Astrocyte of the cerebellum (primary cell): ENCODE results near the gene COL8A2.
A peak's percentile ranks its signal among the peaks of the same experiment; 100 is the strongest.

Experiments used
- DNase-seq: peaks from one replicate; pipeline ENCODE4 v3.0.0-alpha.2; 2011; ENCODE audit warnings: low read depth
- H3K4me3 ChIP-seq: 2 replicates; pipeline ENCODE4 v1.5.1; 2011; ENCODE audit warnings: mild to moderate bottlenecking, low read depth, low read length, moderate library complexity
- CTCF ChIP-seq: IDR thresholded peaks from 2 replicates; pipeline ENCODE4 v1.5.1; 2012; ENCODE audit warnings: low read length, low read depth, moderate library complexity, mild to moderate bottlenecking; ENCODE audit errors: missing control alignments
- in situ Hi-C: cut with HindIII; loops from 2 replicates; pipeline ENCODE4 v1.10.0; 2017; ENCODE audit warnings: low sequenced_read_pairs

Gene COL8A2

GRCh38 chr1:36092798-36093185, 32.2 kb downstream of the COL8A2 start:
- no peak for DNase-seq
- H3K4me3 ChIP-seq, result no peak overlapping the region
- in situ Hi-C loops, result no loop called here
- TF ChIP-seq CTCF, result no peak

- no peak overlapping the region for H3K4me3 ChIP-seq
- no peak for TF ChIP-seq CTCF
- no peak for DNase-seq
- in situ Hi-C loops, result no loop called here
These were observed 32.7 kb downstream of the COL8A2 start for GRCh38 chr1:36092166-36092797.

GRCh38 chr1:36091698-36092097, 33.3 kb downstream of the COL8A2 start:
- no peak for DNase-seq
- in situ Hi-C loops, result no loop called here

GRCh38 chr1:36091141-36091540, 33.9 kb downstream of the COL8A2 start:
- no peak for TF ChIP-seq CTCF
- no peak overlapping the region for H3K4me3 ChIP-seq
- in situ Hi-C loops, result no loop called here
- DNase-seq, result no peak

More at GRCh38 chr1:36091698-36092097, 33.3 kb downstream of the COL8A2 start:
- H3K4me3 ChIP-seq, result no peak overlapping the region
- TF ChIP-seq CTCF, result no peak

- peak; percentile 57 for DNase-seq
- in situ Hi-C loops, result no loop called here
- peak overlapping the region; percentile 61 for H3K4me3 ChIP-seq
- no peak for TF ChIP-seq CTCF
These were observed 35.5 kb downstream of the COL8A2 start for GRCh38 chr1:36089393-36090121.

- peak within 1 kb of the TSS; percentile 61 for H3K4me3 ChIP-seq
- DNase-seq, result peak; percentile 72
- TF ChIP-seq CTCF, result peak; percentile 96
- in situ Hi-C loops, result no loop called here
These were observed 36.2 kb downstream of the COL8A2 start, which contains the start of gene ADPRS for GRCh38 chr1:36088577-36089392. Gene ADPRS, plus strand, starts transcription at chr1:36088892. Its CDS starts 13 bp downstream, at chr1:36088905.
